ENCODE results near the gene RIF1. TPM values are rescaled to one million over a fixed set of nuclear protein-coding genes. Genes with fewer than 3 reads are reported as not detected.

The RIF1 gene
- total RNA-seq, 4 donors from 2014 or later = 10.8 to 43.2 (median 17.9) TPM

- WGBS, 2 donors (ENCODE audit: low coverage in 1 of 2) = 94 to 100% methylated on average over 2 to 4 of the region's 4 CpGs
- no peaks in the 10 kb centered on the region for H3K9me3 ChIP-seq
Measured at GRCh38 chr2:151478011-151478410, 68.3 kb downstream of the RIF1 start.

DNA sequence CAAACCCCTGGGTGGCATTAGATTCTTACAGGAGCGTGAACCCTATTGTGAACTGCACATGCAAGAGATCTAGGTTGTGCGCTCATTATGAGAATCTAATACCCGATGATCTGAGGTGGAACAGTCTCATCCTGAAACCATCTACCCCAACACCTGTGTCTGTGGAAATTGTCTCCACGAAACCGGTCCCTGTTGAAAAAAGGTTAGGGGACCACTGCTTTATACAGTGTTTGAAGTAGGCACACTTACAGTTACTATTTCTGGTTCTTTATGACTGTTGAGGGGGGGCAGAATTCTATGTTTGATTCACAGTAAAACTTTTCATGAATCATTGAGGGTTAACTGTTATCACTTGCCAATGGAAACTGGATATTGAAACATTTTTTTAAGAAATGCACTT lies 72.0 kb downstream of the RIF1 start:
- no peak for DNase-seq
- no peaks in the 10 kb centered on the region for H3K27me3 ChIP-seq
- H3K27ac ChIP-seq = no peak overlapping the region
- no peak overlapping the region for H3K4me3 ChIP-seq
- TF ChIP-seq, protein P1, sequence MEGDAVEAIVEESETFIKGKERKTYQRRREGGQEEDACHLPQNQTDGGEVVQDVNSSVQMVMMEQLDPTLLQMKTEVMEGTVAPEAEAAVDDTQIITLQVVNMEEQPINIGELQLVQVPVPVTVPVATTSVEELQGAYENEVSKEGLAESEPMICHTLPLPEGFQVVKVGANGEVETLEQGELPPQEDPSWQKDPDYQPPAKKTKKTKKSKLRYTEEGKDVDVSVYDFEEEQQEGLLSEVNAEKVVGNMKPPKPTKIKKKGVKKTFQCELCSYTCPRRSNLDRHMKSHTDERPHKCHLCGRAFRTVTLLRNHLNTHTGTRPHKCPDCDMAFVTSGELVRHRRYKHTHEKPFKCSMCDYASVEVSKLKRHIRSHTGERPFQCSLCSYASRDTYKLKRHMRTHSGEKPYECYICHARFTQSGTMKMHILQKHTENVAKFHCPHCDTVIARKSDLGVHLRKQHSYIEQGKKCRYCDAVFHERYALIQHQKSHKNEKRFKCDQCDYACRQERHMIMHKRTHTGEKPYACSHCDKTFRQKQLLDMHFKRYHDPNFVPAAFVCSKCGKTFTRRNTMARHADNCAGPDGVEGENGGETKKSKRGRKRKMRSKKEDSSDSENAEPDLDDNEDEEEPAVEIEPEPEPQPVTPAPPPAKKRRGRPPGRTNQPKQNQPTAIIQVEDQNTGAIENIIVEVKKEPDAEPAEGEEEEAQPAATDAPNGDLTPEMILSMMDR (IDR thresholded peaks at IDR 0.05) = no peak
- TF ChIP-seq POLR2AphosphoS5 (IDR thresholded peaks at IDR 0.05) = no peak
- no peak for TF ChIP-seq POLR2A (IDR thresholded peaks at IDR 0.05)
- no peak for TF ChIP-seq EP300 (IDR thresholded peaks at IDR 0.05; ENCODE audit: low read depth)
- 70 to 86% methylated on average over 5 of the region's 5 CpGs for WGBS, 2 donors (ENCODE audit: low coverage in 1 of 2)
- H3K9me3 ChIP-seq = no peaks in the 10 kb centered on the region
- peaks cover 0 to 12% (median 3%) of the 10 kb centered on the region in 4 donors for H3K36me3 ChIP-seq
- intact Hi-C loops (cut with DNase I; ENCODE audit: low total_unique reads) (no loop called here), in situ Hi-C loops (cut with MboI; ENCODE audit: low pct_ligation_motif_present in 1 of 4, low pct_unique_long_range_greater_than_20kb in 1 of 4, low sequenced_read_pairs in 3 of 4) (no loop called here)
- no peaks in the 10 kb centered on the region for H3K4me1 ChIP-seq

More at GRCh38 chr2:151478011-151478410, 68.3 kb downstream of the RIF1 start:
- no peaks in the 10 kb centered on the region for H3K4me1 ChIP-seq
- DNase-seq = no peak
- intact Hi-C loops (cut with DNase I; ENCODE audit: low total_unique reads) (no loop called here), in situ Hi-C loops (cut with MboI; ENCODE audit: low pct_ligation_motif_present in 1 of 4, low pct_unique_long_range_greater_than_20kb in 1 of 4, low sequenced_read_pairs in 3 of 4) (no loop called here)
- no peak overlapping the region for H3K4me3 ChIP-seq
- TF ChIP-seq EP300 (IDR thresholded peaks at IDR 0.05; ENCODE audit: low read depth) (no peak), POLR2AphosphoS5 (IDR thresholded peaks at IDR 0.05) (no peak), POLR2A (IDR thresholded peaks at IDR 0.05) (no peak)
- TF ChIP-seq, protein P1 (IDR thresholded peaks at IDR 0.05) = no peak
- H3K27ac ChIP-seq = no peak overlapping the region
- no peaks in the 10 kb centered on the region for H3K27me3 ChIP-seq
- H3K36me3 ChIP-seq = peaks cover 0 to 34% (median 14%) of the 10 kb centered on the region in 4 donors

- H3K36me3 ChIP-seq = peaks cover 0 to 10% (median under 1%) of the 10 kb centered on the region in 4 donors
- DNase-seq = no peak
- no peaks in the 10 kb centered on the region for H3K9me3 ChIP-seq
- H3K4me1 ChIP-seq = no peaks in the 10 kb centered on the region
- no peak for TF ChIP-seq POLR2AphosphoS5 (IDR thresholded peaks at IDR 0.05)
- no peak for TF ChIP-seq POLR2A (IDR thresholded peaks at IDR 0.05)
- TF ChIP-seq, protein P1 (IDR thresholded peaks at IDR 0.05) = no peak
- no peak for TF ChIP-seq EP300 (IDR thresholded peaks at IDR 0.05; ENCODE audit: low read depth)
- in situ Hi-C loops (cut with MboI; ENCODE audit: low pct_ligation_motif_present in 1 of 4, low pct_unique_long_range_greater_than_20kb in 1 of 4, low sequenced_read_pairs in 3 of 4) = no loop called here
- WGBS, 2 donors (ENCODE audit: low coverage in 1 of 2) = 83 to 89% methylated on average over 4 of the region's 4 CpGs
- no peak overlapping the region for H3K27ac ChIP-seq
- intact Hi-C loops (cut with DNase I; ENCODE audit: low total_unique reads) = no loop called here
- H3K27me3 ChIP-seq = no peaks in the 10 kb centered on the region
- no peak overlapping the region for H3K4me3 ChIP-seq
Measured at GRCh38 chr2:151482171-151482725, 72.5 kb downstream of the RIF1 start.

DNA sequence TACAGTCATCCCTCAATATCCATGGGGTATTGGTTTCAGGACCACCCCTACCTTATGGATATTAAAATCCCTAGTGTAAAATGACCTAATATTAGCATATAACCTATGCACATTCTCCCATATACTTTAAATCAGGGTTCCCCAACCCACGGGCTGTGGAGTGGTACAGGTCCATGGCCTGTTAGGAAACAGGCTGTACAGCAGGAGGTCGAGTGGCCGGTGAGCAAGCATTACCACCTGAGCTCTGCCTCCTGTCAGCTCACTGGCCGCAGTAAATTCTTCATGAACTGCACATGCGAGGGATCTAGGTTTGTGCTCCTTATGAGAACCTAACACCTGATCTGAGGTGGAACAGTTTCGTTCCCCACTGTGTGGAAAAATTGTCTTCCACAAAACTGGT lies 73.8 kb downstream of the RIF1 start:
- H3K27ac ChIP-seq = no peak overlapping the region
- no peak for TF ChIP-seq POLR2A (IDR thresholded peaks at IDR 0.05)
- TF ChIP-seq POLR2AphosphoS5 (IDR thresholded peaks at IDR 0.05) = no peak
- TF ChIP-seq, protein P1 (IDR thresholded peaks at IDR 0.05) = no peak
- no peak for TF ChIP-seq EP300 (IDR thresholded peaks at IDR 0.05; ENCODE audit: low read depth)
- H3K4me3 ChIP-seq = no peak overlapping the region
- in situ Hi-C loops (cut with MboI; ENCODE audit: low pct_ligation_motif_present in 1 of 4, low pct_unique_long_range_greater_than_20kb in 1 of 4, low sequenced_read_pairs in 3 of 4) (no loop called here), intact Hi-C loops (cut with DNase I; ENCODE audit: low total_unique reads) (no loop called here)
- DNase-seq = no peak
- WGBS, 2 donors (ENCODE audit: low coverage in 1 of 2) = 80 to 93% methylated on average over 1 to 6 of the region's 6 CpGs
- H3K9me3 ChIP-seq = no peaks in the 10 kb centered on the region
- H3K27me3 ChIP-seq = no peaks in the 10 kb centered on the region
- H3K4me1 ChIP-seq = no peaks in the 10 kb centered on the region
- peaks cover 0 to 5% (median 0%) of the 10 kb centered on the region in 4 donors for H3K36me3 ChIP-seq

Measured in transverse colon (tissue), 4 donors.